K562 (cell line): ENCODE measurements around the gene KLHL18. TPM values are rescaled to one million over a fixed set of nuclear protein-coding genes. Genes with fewer than 3 reads are reported as not detected.

Experiments
- BCL6 ChIP-seq: fragments of 250-450 bp; sonication (Bioruptor Pico); IDR thresholded peaks from 2 replicates; pipeline ENCODE4 v1.4.0; 2020
- BMI1 ChIP-seq: fragments of 150-350 bp; IDR thresholded peaks from 2 replicates; pipeline ENCODE4 v1.6.1; 2014; ENCODE audit warnings: low read length
- CBFB ChIP-seq: sonication (generic); formaldehyde crosslinking; IDR thresholded peaks from 2 replicates; pipeline ENCODE4 v1.4.0; 2020; ENCODE audit warnings: mild to moderate bottlenecking, missing genetic modification reagents
- CREB1 ChIP-seq, 2 experiments: sonication (generic) in 1 of 2; formaldehyde crosslinking in 1 of 2; IDR thresholded peaks; 2 replicates each; pipeline versions ENCODE4 v1.6.1 to v1.8.0; 2012 to 2022; ENCODE audit warnings: inconsistent platforms in 1 of 2, mild to moderate bottlenecking in 1 of 2, missing genetic modification reagents in 1 of 2, moderate library complexity in 1 of 2
- HDAC2 ChIP-seq: fragments of 450-650 bp; IDR thresholded peaks from 2 replicates; pipeline ENCODE4 v1.6.1; 2016; ENCODE audit warnings: mild to moderate bottlenecking
- HMGXB4 ChIP-seq: sonication (generic); formaldehyde crosslinking; IDR thresholded peaks from 2 replicates; pipeline ENCODE4 v1.8.1; 2023; ENCODE audit warnings: mild to moderate bottlenecking, missing genetic modification reagents
- KLF16 ChIP-seq: IDR thresholded peaks from 2 replicates; pipeline ENCODE4 v1.6.1; 2016; ENCODE audit warnings: antibody characterized with exemption
- PREB ChIP-seq: sonication (generic); formaldehyde crosslinking; IDR thresholded peaks from 2 replicates; pipeline ENCODE4 v1.8.1; 2023; ENCODE audit warnings: mild to moderate bottlenecking, missing genetic modification reagents
- REST ChIP-seq, 2 experiments: fragments of 450-650 bp; formaldehyde crosslinking in 1 of 2; IDR thresholded peaks; 2 replicates each; pipeline versions ENCODE4 v1.4.0 to v1.6.1; 2014 to 2020; ENCODE audit warnings: mild to moderate bottlenecking in 2 of 2, borderline replicate concordance in 1 of 2, low read depth in 1 of 2
- SMC3 ChIP-seq: conservative IDR thresholded peaks from 2 replicates; pipeline ENCODE4 v1.6.1; 2011; ENCODE audit warnings: low read depth, low read length, improper control_type of control experiment; ENCODE audit not compliant: insufficient read depth
- SREBF2 ChIP-seq: sonication (generic); formaldehyde crosslinking; IDR thresholded peaks from 2 replicates; pipeline ENCODE4 v1.4.0; 2020; ENCODE audit warnings: mild to moderate bottlenecking, missing genetic modification reagents
- TCFL5 ChIP-seq: fragments of 250-450 bp; sonication (Bioruptor Pico); conservative IDR thresholded peaks from 2 replicates; pipeline ENCODE4 v1.6.1; 2021; ENCODE audit warnings: mild to moderate bottlenecking, moderate library complexity, matching md5 sums
- ZFP1 ChIP-seq: fragments of 450-650 bp; formaldehyde crosslinking; IDR thresholded peaks from 2 replicates; pipeline ENCODE4 v1.4.0; 2020; ENCODE audit warnings: mild to moderate bottlenecking, mixed read lengths
- ZNF280A ChIP-seq: fragments of 450-650 bp; IDR thresholded peaks from 2 replicates; pipeline ENCODE4 v1.6.1; 2018; ENCODE audit warnings: mild to moderate bottlenecking, low read depth; ENCODE audit not compliant: partially characterized antibody
- polyA plus RNA-seq, 8 experiments: library from polyadenylated mRNA; depleted of rRNA in 4 of 8; stranded (reverse) in 5 of 8; unstranded in 3 of 8; fragments of >200 nt; fragmentation: Nextera tagmentation in 2 of 8; fragmentation: Illumina TruSeq in 1 of 8; extraction: Ambion mirVana in 2 of 8; extraction: Trizol in 1 of 8; gene quantifications; 2 replicates each; pipeline versions ENCODE4 v1.2.1 to v1.2.3, GENCODE V29; 2011 to 2014; ENCODE audit warnings: inconsistent platforms in 1 of 8, missing spikeins in 1 of 8
- total RNA-seq, 7 experiments: library from RNA; depleted of rRNA in 6 of 7; stranded (reverse); fragments of >200 nt in 6 of 7; fragmentation: Illumina TruSeq in 2 of 7; extraction: Trizol in 2 of 7; gene quantifications; 2 replicates each; pipeline versions ENCODE4 v1.2.1 to v1.2.3, GENCODE V29; 2011 to 2021; ENCODE audit warnings: low replicate concordance in 1 of 7

KLHL18 gene
- total and polyA plus RNA-seq, 9 of the 15 experiments (the other 6 are each of a cell fraction or from before 2014, with no cell fraction given): 26.7 to 97.5 (median 48.7) TPM

GRCh38 chr3:47315069-47315647 is 32.4 kb downstream of the KLHL18 start (continued):
- TF ChIP-seq CREB1 (IDR thresholded peaks at IDR 0.05): peak; percentile 55; the same call in 1 of the 2 replicates
- no peak for TF ChIP-seq CREB1 (CRISPR knock-in tag; IDR thresholded peaks at IDR 0.05)
- TF ChIP-seq SREBF2 (CRISPR knock-in tag): no peak
- TF ChIP-seq ZFP1 (CRISPR knock-in tag): 0 out of 2 replicates have a peak, but pooled peaks have one; percentile 5
- TF ChIP-seq TCFL5 (CRISPR knock-in tag): no peak
- TF ChIP-seq KLF16: peak; percentile 94
- no peak for TF ChIP-seq HMGXB4 (CRISPR knock-in tag)
- TF ChIP-seq BCL6 (CRISPR knock-in tag): no peak
- TF ChIP-seq REST (IDR thresholded peaks at IDR 0.05; ENCODE audit: borderline replicate concordance): peak; percentile 37; the same call in 1 of the 2 replicates
- TF ChIP-seq REST (CRISPR knock-in tag; IDR thresholded peaks at IDR 0.05; ENCODE audit: low read depth): no peak; the same call in 1 of the 2 replicates
- TF ChIP-seq PREB (CRISPR knock-in tag): no peak
- no peak for TF ChIP-seq BMI1
- no peak for TF ChIP-seq ZNF280A
- peak; percentile 95 for TF ChIP-seq HDAC2
- TF ChIP-seq CBFB: no peak
- no peak for TF ChIP-seq SMC3
